GM18870 (cell line): ENCODE measurements around the gene BTBD2.

Source experiments
- ATAC-seq: cut with Tn5 transposase; IDR thresholded peaks from one replicate; pipeline ENCODE4 v1.9.1; 2021; ENCODE audit warnings: moderate library complexity; ENCODE audit not compliant: unreplicated experiment

The BTBD2 gene

DNA sequence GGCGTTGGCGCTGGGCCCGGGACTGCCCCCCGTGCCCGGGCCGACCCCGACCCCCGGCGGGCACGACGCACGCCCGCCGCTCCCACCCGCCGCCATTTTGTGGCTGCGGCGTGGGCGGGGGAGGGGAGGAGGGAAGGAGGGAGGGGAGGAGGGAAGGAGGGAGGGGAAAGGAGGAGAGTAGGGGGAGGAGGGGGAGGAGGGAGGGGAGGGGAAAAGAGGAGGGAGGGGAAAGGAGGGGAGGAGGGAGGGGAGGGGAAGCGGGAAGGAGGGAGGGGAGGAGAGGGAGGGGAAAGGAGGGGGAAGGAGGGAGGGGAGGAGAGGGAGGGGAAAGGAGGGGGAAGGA, at the start of gene BTBD2:
BTBD2 (minus strand) TSS at position 107 of the 343 bp plus-strand sequence; CDS start at position 96, 11 bp downstream.
- ATAC-seq, result no peak

DNA sequence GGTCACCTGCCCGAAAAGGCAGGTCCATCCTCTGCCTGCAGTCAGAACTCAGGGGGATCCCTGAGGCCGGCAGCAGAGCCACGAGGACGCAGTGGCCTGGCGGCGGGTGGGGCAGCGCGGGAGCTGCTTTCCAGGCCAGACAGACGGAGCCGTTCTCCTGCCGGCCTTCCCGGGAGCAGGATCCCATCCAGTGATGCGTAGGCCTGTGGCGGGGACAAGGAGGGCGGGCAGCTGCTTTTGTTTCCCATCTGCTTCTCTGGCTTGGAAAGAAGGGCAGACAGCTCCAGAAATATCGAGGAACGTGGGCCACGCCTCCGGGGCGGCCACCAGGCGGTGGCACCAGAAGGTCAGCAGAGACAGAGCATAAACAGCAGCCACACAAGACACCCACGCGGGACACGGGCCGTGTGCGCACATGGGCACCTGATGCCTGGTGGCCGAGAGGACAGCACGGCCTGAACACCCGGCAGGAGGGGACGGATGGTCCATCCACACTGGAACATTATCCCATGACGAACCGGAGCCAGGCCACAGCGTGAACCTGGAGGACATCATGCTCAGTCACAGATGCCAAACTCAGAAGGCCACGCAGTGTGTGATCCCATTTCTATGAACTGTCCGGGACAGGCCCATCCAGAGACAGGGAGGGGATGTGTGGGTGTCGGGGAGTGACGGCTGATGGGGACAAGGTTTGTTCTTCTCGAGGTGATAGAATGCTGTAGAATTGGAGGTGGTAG, 49.4 kb upstream of the BTBD2 start:
- no peak for ATAC-seq

DNA sequence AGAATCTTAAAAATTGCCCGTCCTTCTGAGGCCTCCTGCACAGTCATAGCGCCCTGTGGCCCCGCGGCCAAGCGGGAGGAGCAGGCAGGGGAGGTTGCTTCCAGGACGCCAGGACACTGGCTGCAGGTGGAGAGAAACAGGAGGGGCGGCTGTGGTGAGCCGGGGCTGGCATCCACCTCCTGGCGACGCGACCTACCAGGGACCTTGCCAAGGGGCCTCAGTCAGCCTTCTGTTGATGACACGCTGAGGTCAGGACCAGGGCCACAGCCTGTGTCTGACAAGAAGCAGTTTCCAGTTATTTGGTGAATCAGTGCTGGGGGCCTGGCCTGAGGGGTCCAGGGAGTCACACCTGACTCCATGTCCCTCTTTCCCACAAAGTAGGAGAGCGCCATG, 48.9 kb upstream of the BTBD2 start:
- ATAC-seq, result no peak

DNA sequence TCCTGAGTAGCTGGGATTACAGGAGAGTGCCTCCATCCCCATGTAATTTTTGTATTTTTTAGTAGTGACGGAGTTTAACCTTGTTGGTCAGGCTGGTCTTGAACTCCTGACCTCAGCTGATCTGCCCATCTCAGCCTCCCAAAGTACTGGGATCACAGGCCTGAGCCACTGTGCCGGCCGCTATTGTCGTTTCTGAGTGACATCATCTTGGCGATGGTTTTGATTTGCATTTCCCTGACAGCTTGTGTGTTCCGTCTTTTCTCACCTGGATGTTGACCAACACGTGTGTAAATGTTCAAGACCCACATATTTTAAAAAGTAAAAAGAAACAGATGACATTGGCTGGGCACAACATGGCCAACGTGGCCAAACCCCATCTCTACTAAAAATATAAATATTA, 48.3 kb upstream of the BTBD2 start:
- ATAC-seq, result no peak

DNA sequence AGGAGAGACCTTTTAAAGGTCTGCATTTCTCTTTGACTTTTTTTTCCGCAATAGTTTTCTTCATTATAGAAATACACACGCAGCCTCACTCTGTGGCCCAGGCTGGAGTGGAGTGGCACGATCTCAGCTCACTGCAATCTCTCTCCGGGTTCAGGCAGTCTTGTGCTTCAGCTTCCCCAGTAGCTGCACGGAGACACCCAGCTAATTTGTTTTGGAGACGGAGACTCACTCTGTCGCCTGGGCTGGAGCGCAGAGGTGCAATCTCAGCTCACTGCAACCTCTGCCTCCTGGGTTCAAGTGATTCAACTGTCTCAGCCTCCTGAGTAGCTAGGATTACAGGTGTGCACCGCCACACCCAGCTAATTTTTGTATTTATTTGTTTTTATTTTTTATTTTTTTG, 47.3 kb upstream of the BTBD2 start:
- ATAC-seq, result no peak

DNA sequence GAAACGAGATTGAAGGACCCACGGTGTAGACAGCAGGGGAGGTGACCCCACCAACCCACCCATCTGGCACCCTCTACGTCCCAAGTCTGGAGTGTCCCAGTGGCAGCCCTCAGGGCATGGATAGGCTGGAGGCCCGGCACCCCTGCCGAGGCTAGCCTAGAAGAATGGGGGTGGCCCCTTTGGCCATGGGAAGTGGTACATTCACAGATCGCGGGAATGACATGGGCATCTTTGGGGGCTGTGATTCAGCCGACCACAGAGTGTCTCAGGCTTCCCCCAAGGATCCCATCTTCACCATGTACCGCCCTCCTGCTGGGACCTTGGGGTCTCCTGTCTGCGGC, 46.8 kb upstream of the BTBD2 start:
- ATAC-seq, result no peak

DNA sequence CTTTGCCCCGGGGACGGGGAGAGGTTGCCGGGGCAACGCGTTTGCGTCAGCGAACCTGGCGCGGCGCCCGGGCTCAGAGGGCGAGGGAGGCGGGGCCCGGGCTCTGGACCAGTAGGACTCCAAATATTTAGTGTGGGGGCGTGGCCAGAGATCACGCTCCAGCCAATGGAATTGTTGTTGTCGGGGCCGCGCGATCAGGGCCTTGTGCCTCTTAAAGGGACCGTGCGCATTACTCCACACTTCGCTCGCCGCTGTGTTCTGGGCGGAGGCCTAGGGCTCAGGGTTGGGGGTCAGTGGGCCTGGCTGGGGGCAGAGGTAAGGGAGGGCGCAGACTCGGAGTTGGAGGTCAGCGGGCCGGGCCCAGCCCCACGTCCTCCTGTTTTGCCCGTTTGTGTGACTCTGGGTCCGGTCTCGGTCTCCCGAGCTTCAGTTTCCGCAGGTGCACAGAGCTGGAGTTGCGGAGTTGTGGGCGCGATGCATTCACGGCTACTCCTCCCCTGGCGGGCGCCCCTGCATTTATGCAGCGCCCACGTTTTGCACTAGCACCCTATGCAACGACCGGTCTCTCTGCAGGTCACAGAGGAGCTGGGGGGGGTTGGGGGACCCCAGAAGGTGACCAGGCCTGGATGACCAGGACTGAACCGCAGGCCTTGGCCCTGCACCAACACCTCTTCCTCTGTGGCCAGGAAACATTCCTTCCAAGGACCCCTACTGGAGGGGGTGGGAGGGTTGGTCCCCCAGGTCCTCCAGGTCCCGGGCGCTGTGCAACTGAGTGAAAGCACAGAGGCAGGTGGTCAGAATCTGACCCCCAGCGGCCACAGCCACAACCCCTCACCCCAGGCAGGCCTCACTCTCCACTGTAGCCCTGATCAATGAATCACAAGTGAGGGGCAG, 46.2 kb upstream of the BTBD2 start:
- ATAC-seq, result peak; percentile 75

DNA sequence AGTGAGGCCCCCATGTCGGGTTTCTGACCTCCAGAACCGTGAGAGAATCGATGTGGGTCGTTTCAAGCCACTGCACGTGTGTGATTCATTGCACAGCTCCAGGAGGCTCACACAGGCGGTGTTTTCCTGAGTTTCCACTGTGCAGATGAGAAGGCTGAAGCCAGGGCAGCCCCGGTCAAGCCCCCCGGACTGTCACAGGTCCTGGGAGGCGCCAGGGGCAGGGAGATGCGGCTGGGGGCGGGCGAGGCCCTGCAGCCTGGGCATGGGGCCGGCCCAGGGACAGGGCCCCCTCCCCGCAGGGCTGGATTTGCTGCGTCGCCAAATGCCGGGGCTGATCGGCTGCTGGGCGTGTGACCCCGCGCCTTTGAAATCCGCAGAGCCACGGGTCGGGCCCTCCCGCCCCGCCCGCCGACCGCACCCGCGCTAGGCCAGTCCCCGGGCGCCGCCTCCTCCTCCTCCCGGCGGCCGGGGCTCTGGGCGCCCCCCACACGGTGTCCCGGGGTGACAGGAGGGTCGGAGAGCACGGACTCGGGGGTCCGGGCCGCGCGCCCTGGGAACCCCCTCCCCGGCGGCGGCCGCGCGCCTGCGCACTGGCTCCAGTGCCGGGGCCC, 45.5 kb upstream of the BTBD2 start:
- peak; percentile 19 for ATAC-seq

DNA sequence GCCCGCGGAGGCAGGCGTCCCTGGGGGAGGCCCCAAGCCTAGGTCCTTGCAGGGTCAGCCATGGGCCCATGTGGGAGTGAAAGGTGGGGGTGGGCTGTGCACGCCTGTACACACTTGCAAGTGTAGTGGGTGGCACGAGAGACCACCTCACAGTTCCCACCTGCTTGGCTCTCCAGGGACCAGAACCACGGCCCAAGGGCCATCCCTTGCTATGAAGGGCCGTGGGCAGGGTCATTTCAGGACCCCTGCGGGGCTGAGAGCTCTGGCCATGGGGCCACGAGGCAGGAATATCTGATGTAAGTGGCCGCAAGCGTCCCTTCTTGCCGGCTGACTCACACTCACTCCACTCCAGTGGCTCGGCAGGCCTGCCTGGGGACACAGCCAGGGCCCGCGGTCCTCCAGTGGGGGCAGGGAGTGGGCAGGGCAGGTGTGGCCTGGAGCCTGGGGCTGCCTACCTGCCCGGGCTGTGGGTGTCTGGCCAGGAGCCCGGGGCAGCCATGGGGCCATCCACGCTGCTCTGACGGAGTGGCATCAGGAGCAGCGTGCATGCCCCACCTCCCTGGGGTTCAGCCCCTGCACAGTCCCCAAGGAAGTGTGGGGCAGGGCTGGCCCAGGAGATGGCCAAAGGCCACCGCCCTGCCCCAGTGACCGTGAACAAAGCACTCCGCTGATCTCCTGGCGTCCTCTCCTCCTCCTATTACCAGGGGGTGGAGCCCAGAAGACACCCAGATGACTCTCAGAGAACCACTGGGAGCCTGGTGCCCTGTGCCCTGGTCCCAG, 44.1 kb upstream of the BTBD2 start:
- ATAC-seq, result no peak

DNA sequence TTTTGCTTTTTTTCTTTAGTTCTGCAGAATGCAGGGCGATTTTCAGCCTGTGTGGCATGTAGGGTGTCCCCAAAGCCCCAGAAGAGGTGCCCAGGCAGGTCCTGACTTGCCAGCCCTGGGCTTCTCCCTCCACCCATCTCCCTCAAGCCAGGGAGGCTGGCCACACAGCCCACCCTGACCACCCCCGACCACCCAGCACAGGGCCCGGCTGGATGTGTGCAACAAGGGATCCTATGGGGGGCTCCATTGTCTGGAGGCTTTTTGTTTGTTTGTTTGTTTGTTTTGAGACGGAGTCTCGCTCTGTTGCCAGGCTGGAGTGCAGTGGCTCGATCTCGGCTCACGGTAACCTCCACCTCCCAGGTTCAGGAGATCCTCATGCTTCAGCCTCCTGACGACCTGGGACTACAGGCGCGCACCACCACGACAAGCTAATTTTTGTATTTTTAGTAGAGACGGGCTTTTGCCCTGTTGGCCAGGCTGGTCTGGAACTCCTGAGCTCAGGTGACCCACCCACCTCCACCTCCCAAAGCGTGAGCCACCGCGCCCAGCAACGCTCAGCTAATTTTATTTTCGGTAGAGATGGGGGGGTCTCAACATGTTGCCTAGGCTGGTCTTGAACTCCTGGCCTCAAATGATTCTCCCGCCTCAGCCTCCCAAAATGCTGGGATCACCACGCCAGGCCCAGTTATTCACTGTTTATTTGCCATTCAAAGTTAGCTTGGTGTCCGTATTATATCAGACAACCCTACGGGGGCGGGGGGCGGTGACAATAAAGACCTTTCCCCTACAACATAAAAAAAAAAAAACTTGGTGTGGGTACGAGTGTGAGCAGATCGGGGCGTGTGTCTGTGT, 43.3 kb upstream of the BTBD2 start:
- ATAC-seq, result no peak

DNA sequence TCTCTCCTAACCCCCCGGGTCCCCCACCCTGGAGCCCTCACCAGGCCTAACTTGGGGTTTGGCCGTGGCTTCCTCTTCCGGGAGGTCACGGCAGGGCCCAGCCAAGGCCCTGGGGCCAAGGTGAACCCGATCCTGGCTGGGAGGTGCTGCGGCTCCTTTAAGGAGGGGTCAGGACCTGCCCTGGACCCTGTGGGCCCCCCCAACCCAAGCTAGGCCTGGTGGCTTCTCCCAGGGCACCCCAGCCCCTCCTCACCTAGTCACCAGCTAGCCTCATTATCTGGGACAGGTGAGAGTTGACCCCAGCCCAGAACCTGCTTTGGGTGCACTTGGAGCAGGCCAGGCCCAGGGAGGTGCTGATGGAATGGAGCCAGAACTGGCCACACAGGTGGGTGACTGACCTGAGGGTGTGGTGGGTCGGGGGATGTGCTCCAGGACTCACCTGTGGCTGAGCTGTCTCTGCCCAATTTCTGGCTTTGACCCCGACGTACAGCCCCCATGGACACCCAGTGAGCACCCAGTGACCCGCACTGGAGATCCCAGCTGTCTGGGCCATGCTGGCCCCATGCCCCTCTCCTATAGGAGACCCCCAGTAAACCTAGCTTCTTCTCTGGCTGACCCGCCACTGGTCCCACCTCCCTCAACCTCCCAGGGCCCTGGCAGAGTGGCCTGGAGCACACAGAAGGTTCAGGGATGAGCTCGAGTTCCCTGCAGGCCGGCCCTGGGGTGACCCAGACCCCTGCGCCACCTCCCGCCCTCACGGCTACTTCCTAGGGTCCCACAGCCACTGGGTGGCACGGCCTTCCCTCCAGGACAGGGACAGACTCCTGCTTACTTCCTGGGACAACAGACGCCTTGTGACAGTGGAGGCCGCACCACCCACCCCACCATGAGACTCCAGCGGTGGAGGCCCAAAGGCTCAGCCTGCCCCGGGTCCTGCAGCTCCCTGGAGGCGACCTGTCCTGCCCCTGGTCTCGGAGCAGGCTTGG, 42.3 kb upstream of the BTBD2 start:
- ATAC-seq, result no peak

DNA sequence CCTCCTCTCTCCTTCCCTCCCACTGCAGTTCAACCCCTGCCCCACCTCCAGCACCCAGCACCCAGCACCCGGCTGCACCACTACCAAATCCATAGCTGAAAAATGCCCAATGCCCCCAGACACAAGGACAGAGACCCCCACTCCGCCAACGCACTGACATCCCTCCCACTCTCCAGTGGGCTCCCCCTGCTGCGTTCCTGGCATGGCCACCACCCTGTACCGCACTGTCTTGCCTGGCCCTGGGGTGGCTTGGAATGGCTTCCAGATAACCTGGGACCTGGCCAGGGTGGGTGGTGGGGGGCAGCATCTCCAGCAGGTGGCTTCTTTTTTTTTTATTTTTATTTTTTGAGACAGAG, 41.3 kb upstream of the BTBD2 start:
- ATAC-seq, result no peak

DNA sequence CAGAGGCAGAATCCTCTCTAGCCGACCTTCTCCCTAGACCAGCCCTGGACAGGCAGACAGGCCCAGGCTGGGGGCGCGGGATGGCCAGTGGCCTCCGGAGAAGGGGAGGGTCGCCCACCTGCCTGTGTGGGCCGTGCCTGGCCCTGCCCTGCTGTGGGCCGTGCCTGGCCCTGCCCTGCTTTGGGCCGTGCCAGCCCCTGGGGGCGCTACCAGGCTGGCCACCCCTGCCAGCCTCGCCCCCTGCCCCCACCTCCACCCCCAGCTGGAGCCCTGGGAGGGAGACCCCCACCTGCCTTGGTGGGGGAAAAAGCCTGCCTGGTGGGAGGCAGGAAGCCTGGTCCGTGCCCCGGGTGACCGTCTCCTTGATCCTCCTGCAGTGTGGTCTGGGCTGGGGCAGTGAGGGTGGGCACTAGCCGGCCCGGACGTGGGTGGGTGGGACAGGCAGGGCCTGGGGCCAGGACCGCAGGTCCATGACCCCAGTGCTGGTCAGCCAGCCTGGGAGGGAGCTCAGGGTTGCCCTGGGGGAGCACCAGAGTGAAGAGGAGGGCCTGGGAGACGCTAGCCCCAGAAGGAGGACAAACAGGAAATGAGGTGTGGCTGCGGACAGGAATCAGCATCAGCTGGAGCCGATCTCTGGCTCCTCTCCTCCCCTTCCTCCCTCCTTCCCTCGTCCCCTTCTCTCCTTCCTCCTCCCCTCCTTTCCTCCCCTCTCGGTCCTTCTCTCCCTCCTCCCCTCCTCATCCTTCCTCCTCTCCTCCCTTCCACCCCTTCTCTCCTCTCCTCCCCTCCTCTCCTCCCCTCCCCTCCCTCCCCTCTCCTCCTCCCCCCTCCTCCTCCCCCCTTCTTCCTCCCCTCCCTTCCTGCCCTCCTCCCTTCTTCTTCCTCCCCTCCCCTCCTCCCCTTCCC, 40.7 kb upstream of the BTBD2 start:
- ATAC-seq, result no peak

DNA sequence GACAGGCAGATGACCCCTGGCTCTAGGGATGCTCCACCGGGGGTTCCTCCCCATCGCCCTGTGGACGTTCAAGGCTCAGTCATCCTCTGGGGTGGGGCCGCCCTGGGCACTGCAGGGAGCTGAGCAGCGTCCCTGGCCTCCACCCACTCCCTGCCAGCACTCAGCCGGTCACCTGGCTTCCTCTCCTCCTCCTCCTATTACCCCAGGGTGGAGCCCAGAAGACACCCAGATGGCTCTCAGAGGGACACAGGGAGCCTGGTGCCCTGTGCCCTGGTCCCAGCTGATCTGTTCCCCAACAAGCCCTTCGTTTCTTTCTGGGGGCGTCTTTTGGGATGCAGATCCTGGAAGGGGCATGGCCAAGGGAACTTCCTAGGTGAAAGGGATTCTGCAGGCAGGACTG, 39.2 kb upstream of the BTBD2 start:
- ATAC-seq, result no peak

DNA sequence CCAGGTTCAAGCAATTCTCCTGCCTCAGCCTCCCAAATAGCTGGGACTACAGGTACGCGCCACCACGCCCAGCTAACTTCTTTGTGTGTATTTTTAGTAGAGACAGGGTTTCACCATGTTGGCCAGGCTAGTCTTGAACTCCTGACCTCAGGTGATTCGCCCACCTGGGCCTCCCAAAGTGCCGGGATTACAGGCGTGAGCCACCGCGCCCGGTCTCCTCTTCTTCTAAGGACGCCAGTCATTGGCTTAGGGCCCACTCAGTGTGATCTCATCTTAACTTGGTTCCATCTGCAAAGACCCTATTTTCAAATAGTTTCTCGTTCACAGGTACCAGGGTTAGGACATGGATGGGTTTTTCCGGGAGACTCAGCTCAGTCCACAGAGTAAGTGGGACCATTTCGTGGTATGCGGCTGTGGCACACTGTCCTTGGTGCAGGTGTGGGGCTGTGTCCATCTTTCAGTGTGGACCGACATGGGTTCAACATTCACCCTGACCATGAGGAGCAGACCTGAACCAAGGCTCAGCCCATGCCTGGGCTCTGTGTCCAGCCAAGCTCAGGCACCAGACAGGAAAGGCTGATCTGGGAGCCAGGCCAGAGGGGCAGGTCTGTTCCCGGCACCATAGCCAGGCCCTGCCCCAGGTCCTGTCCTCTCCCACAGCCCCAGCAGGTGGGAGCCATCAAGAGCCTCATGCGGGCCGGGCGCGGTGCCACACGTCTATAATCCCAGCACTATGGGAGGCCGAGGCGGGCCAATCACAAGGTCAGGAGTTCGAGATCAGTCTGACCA, 38.3 kb upstream of the BTBD2 start:
- no peak for ATAC-seq

DNA sequence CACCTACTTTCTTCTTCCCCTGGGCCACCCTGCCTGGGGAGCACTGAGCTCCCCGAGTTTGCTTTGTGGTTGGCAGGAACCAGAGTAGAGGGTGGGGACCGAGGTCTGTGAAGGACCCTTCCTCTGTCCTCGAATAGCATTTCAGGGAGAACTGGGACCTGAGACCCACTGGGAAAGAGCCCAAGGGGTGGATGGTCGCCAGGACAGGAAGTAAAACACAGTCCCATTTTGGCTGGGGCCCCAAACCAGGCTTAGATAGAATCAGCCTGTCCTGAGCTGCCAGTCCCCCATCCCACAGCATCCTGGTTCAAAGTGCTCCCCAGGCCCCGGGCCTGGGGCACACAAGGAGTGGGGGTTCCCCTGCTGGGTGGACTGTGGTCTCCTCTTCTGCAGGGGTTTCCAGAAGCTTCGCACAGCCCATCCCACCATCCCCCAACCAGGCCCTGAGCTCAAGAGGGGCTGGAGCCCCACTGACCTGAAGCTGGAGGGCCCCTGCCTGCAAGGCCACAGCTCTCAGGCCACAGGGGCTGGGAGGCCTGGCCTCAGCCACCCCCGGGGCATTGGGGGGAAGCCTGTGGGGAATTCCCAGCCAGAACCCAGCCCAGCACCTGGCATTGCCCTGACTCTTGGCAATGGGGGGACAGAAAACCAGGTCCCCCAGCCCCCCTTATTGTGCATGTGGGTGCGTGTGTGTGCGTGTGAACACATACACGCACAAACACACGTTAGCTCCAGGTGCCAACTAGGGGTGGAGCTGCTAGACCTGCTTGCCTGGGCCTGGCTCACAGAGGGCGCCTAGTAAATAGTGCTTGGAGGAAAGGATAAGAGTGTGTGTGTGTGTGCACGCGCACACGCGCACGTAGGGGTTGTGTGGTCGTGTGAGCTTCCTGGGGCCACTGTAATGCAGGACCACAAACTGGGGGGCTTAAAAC, 36.5 kb upstream of the BTBD2 start:
- ATAC-seq, result no peak
